Neural progenitor cell (in vitro differentiated cells): ENCODE measurements around the gene RNF111.
"Not testable (repeated sequence)": the region's sequence is repeated elsewhere in the genome, so short reads cannot be mapped to it uniquely, and the experiment has no call there.

Source experiments
- EZH2phosphoT487 ChIP-seq: fragments of 200-600 bp; sonication (generic); IDR thresholded peaks from 2 replicates; pipeline ENCODE4 v1.6.1; 2017; ENCODE audit warnings: antibody characterized with exemption
- TF ChIP-seq, protein P1 (sequence below): fragments of 200-600 bp; sonication (generic); IDR thresholded peaks from 2 replicates; pipeline ENCODE4 v1.5.1; 2017; ENCODE audit warnings: antibody characterized with exemption, mild to moderate bottlenecking

DNA sequence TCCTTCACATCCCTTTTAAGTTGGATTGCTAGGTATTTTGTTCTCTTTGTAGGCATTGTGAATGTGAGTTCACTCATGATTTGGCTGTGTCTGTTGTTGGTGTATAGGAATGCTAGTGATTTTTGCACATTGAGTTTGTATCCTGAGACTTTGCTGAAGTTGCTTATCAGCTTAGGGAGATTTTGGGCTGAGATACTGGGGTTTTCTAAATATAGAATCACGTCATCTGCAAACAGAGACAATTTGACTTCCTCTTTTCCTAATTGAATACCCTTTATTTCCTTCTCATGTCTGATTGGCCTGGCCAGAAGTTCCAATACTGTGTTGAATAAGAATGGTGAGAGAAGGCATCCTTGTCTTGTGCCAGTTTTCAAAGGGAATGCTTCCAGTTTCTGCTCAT lies 139.8 kb downstream of the RNF111 start:
- TF ChIP-seq, protein P1, sequence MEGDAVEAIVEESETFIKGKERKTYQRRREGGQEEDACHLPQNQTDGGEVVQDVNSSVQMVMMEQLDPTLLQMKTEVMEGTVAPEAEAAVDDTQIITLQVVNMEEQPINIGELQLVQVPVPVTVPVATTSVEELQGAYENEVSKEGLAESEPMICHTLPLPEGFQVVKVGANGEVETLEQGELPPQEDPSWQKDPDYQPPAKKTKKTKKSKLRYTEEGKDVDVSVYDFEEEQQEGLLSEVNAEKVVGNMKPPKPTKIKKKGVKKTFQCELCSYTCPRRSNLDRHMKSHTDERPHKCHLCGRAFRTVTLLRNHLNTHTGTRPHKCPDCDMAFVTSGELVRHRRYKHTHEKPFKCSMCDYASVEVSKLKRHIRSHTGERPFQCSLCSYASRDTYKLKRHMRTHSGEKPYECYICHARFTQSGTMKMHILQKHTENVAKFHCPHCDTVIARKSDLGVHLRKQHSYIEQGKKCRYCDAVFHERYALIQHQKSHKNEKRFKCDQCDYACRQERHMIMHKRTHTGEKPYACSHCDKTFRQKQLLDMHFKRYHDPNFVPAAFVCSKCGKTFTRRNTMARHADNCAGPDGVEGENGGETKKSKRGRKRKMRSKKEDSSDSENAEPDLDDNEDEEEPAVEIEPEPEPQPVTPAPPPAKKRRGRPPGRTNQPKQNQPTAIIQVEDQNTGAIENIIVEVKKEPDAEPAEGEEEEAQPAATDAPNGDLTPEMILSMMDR, result not testable (repeated sequence)
- TF ChIP-seq EZH2phosphoT487, result not testable (repeated sequence)
